NCI-H2171 (cell line): ENCODE data around the gene MT1E.
"Not testable (repeated sequence)": the region's sequence is repeated elsewhere in the genome, so short reads cannot be mapped to it uniquely, and the experiment has no call there.

Experiments used
- DNase-seq: peaks from one replicate; lab custom pipeline; 2025; lab: John Stamatoyannopoulos, UW

The MT1E gene

GRCh38 chr16:56625140-56625942 is at the start of gene MT1E:
TSS of gene MT1E (plus strand) at chr16:56625781. CDS start at chr16:56625852, 71 bp downstream.
- DNase-seq: no peak

- no peak for DNase-seq
These were observed 48.8 kb upstream of the MT1E start for GRCh38 chr16:56576585-56577299.

- no peak for DNase-seq
These were observed 48.3 kb upstream of the MT1E start for GRCh38 chr16:56577300-56577625.

- no peak for DNase-seq
These were observed 45.1 kb upstream of the MT1E start for GRCh38 chr16:56580391-56581048.

GRCh38 chr16:56582911-56583310 is 42.7 kb upstream of the MT1E start:
- DNase-seq: not testable (repeated sequence)

GRCh38 chr16:56583351-56584168 is 42.0 kb upstream of the MT1E start:
- DNase-seq: no peak

GRCh38 chr16:56584276-56584675 is 41.3 kb upstream of the MT1E start:
- no peak for DNase-seq

GRCh38 chr16:56588781-56589140 is 36.8 kb upstream of the MT1E start:
- DNase-seq: no peak

- no peak for DNase-seq
These were observed 36.2 kb upstream of the MT1E start, which contains the start of gene MT3 for GRCh38 chr16:56589141-56590039. TSS of gene MT3 (plus strand) at chr16:56589528. CDS start at chr16:56589591, 63 bp downstream.

- DNase-seq: no peak
These were observed 34.1 kb upstream of the MT1E start for GRCh38 chr16:56591377-56592060.

GRCh38 chr16:56593573-56594291 is 31.8 kb upstream of the MT1E start:
- no peak for DNase-seq

GRCh38 chr16:56594292-56594619 is 31.3 kb upstream of the MT1E start:
- DNase-seq: no peak

- DNase-seq: no peak
These were observed 25.1 kb upstream of the MT1E start for GRCh38 chr16:56600398-56600999.

- DNase-seq: no peak
These were observed 24.3 kb upstream of the MT1E start for GRCh38 chr16:56601325-56601724.

- DNase-seq: no peak
These were observed 22.0 kb upstream of the MT1E start for GRCh38 chr16:56603589-56603988.

GRCh38 chr16:56604966-56605365 is 20.6 kb upstream of the MT1E start:
- no peak for DNase-seq

GRCh38 chr16:56605475-56605874 is 20.1 kb upstream of the MT1E start:
- DNase-seq: no peak

GRCh38 chr16:56606071-56606475 is 19.5 kb upstream of the MT1E start:
- DNase-seq: no peak

GRCh38 chr16:56606476-56607108 is 19.0 kb upstream of the MT1E start:
- DNase-seq: no peak
